GM23248 (cell line): ENCODE data around the gene CISH. TPM values are rescaled to one million over a fixed set of nuclear protein-coding genes. Genes with fewer than 3 reads are reported as not detected.

Experiments
- DNase-seq: peaks from one replicate; pipeline ENCODE4 v3.0.0-alpha.2; 2015
- H2AFZ ChIP-seq: fragments of 200-600 bp; sonication (generic); 2 replicates; pipeline ENCODE4 v1.6.1; 2016; ENCODE audit warnings: antibody characterized with exemption
- H3F3A ChIP-seq: fragments of 200-600 bp; sonication (generic); 2 replicates; pipeline ENCODE4 v1.6.1; 2016; ENCODE audit warnings: mild to moderate bottlenecking, antibody characterized with exemption, mixed run types; ENCODE audit not compliant: insufficient read depth
- H3K27ac ChIP-seq: fragments of 200-600 bp; sonication (generic); 2 replicates; pipeline ENCODE4 v1.5.1; 2016; ENCODE audit warnings: mild to moderate bottlenecking
- H3K27me3 ChIP-seq: fragments of 200-600 bp; sonication (generic); replicated peaks from 2 replicates; pipeline ENCODE4 v1.6.1; 2016; ENCODE audit warnings: mild to moderate bottlenecking; ENCODE audit not compliant: insufficient read depth
- H3K36me3 ChIP-seq: fragments of 200-600 bp; sonication (generic); 2 replicates; pipeline ENCODE4 v1.6.1; 2016; ENCODE audit warnings: low read depth, mild to moderate bottlenecking
- H3K4me1 ChIP-seq: fragments of 200-600 bp; sonication (generic); 2 replicates; pipeline ENCODE4 v1.6.1; 2016; ENCODE audit warnings: mild to moderate bottlenecking; ENCODE audit not compliant: insufficient read depth
- H3K4me2 ChIP-seq: fragments of 200-600 bp; sonication (generic); one replicate; pipeline ENCODE4 v1.6.1; 2016; ENCODE audit warnings: mild to moderate bottlenecking; ENCODE audit not compliant: unreplicated experiment
- H3K4me3 ChIP-seq: fragments of 200-600 bp; sonication (generic); 2 replicates; pipeline ENCODE4 v1.5.1; 2016; ENCODE audit warnings: mild to moderate bottlenecking
- H3K79me2 ChIP-seq: fragments of 200-600 bp; sonication (generic); 2 replicates; pipeline ENCODE4 v1.6.1; 2016; ENCODE audit warnings: mild to moderate bottlenecking; ENCODE audit not compliant: insufficient read depth
- H3K9ac ChIP-seq: fragments of 200-600 bp; sonication (generic); 2 replicates; pipeline ENCODE4 v1.6.1; 2016; ENCODE audit warnings: mild to moderate bottlenecking
- H3K9me2 ChIP-seq: fragments of 200-600 bp; sonication (generic); 2 replicates; pipeline ENCODE4 v1.6.1; 2016; ENCODE audit warnings: mixed run types, mild to moderate bottlenecking, moderate library complexity; ENCODE audit not compliant: insufficient read depth
- H3K9me3 ChIP-seq: fragments of 200-600 bp; sonication (generic); one replicate; pipeline ENCODE4 v1.6.1; 2017; ENCODE audit warnings: low read depth
- H4K20me1 ChIP-seq: fragments of 200-600 bp; sonication (generic); 2 replicates; pipeline ENCODE4 v1.6.0; 2016; ENCODE audit not compliant: insufficient read depth
- EZH2 ChIP-seq: fragments of 200-600 bp; sonication (generic); IDR thresholded peaks from 2 replicates; pipeline ENCODE4 v1.6.1; 2018; ENCODE audit warnings: antibody characterized with exemption, mild to moderate bottlenecking; ENCODE audit not compliant: insufficient read depth, poor library complexity, severe bottlenecking
- EZH2phosphoT487 ChIP-seq: fragments of 200-600 bp; sonication (generic); IDR thresholded peaks from 2 replicates; pipeline ENCODE4 v1.6.1; 2018; ENCODE audit warnings: antibody characterized with exemption, moderate library complexity, mild to moderate bottlenecking, low read depth; ENCODE audit not compliant: insufficient read depth
- WGBS, 2 experiments: methylation state at CpG; one replicate each; pipeline ENCODE4 v1.1.6; 2015 to 2017; ENCODE audit warnings: low lambda C conversion rate in 2 of 2, low coverage in 1 of 2; ENCODE audit errors: missing lambda C conversion rate in 2 of 2; 5-methylcytosine and 5-hydroxymethylcytosine counted together
- in situ Hi-C: fragments of 300-500 bp; cut with MboI; formaldehyde crosslinking; loops from 2 replicates; pipeline ENCODE4 v1.15.0; 2020
- polyA plus RNA-seq: library from polyadenylated mRNA; unstranded; fragments of >200 nt; fragmentation: Nextera tagmentation; extraction: Ambion mirVana; gene quantifications from 2 replicates; pipeline ENCODE4 v1.2.1, GENCODE V29; 2016
- total RNA-seq: library from RNA; depleted of rRNA; stranded (reverse); fragments of >200 nt; shearing (Covaris generic); gene quantifications from 2 replicates; pipeline ENCODE4 v1.2.3, GENCODE V29; 2014

The CISH gene
- total and polyA plus RNA-seq, 2 experiments from 2014 or later = 1.1 to 1.6 TPM

DNA sequence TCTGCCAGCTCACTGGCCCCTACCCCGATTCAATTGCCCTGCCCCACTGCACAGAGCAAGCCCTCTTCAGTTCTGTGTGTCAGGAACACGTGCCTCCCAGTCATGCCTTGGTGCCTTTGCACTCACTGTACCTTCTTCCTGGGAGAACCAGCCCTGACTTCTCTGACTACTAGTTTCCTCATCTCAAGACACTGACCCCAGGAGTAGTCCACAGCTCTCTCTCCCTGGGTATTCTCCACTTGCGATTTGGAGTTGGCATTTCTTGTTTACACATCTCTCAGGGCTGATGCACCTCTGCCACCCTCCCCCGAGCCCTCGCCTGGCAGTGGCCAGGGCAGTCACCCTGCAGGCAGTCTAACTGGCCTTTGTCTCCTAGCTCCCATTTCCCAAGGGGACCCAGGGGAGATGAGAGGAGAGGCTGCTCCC is 5.7 kb downstream of the CISH start:
- WGBS, 2 experiments = 77 to 80% methylated on average over 5 of the region's 5 CpGs
- no peak overlapping the region for H3K27ac ChIP-seq
- DNase-seq = no peak

DNA sequence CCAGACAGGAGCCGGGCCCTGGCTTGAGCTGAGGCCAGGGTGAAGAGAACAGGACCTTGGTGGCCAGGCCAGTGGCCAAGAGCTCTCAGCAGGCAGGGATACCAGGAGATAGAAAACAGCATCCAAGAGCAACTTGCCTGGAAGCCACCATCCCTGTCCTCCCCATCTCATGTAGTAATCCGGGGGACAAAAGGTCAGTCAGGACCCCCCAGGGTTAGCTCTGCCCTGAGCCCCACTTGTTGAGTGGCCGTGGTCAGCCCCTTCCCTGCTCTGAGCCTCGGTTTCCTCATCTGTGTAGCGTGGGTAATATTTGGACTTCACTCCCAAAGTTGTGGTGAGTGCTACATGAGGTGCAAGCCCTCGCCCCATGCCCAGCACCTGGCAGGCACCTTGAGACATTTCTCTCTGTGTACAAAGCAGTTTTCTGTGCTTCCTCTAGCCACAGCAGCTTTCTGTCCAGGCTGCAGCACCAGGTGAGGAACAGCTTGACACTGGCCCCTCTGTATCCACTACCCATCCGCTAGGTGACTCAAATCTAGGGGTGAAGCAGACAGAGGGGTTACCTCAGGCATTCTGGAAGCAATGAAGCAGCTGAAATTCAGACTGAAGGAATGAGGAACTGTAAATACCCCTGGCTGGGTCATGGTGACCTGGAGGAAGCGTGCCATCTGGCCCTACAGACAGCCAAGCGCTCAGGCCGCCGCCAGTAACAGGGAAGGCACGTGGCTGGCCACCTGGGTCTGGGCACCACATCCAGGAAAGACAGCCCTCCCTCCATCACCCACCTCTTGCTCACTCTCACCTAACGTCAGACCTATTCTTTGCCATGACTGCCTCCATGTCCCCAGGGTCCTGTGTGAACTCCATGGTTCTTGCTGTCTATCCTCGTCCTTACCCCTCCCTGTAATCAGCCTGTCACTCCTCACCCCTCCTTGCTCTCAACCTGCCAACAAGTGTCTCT is 6.7 kb downstream of the CISH start:
- no peak overlapping the region for H2AFZ ChIP-seq
- TF ChIP-seq EZH2 (no peak), EZH2phosphoT487 (no peak)
- H3K4me3 ChIP-seq = no peak overlapping the region
- H3K36me3 ChIP-seq = no peaks in the 10 kb centered on the region
- in situ Hi-C loops = no loop called here
- no peaks in the 10 kb centered on the region for H4K20me1 ChIP-seq
- no peaks in the 10 kb centered on the region for H3K9me3 ChIP-seq
- no peaks in the 10 kb centered on the region for H3K79me2 ChIP-seq
- no peak overlapping the region for H3K4me2 ChIP-seq
- H3K4me1 ChIP-seq = peaks cover 19% of the 10 kb centered on the region
- DNase-seq = no peak
- H3K9ac ChIP-seq = no peak overlapping the region
- H3K27me3 ChIP-seq = no peaks in the 10 kb centered on the region
- no peak overlapping the region for H3K27ac ChIP-seq
- 82% methylated on average over 14 of the region's 14 CpGs for WGBS, 2 experiments
- peaks cover 12% of the 10 kb centered on the region for H3F3A ChIP-seq
- no peaks in the 10 kb centered on the region for H3K9me2 ChIP-seq

More for the DNA sequence above, 5.7 kb downstream of the CISH start:
- peaks cover 12% of the 10 kb centered on the region; the same call in 1 of the 2 replicates for H3F3A ChIP-seq
- H3K4me3 ChIP-seq = no peak overlapping the region
- H3K79me2 ChIP-seq = no peaks in the 10 kb centered on the region
- H3K9me2 ChIP-seq = no peaks in the 10 kb centered on the region
- no peaks in the 10 kb centered on the region for H4K20me1 ChIP-seq
- TF ChIP-seq EZH2phosphoT487 = no peak
- no peak for TF ChIP-seq EZH2
- in situ Hi-C loops = no loop called here
- no peak overlapping the region for H2AFZ ChIP-seq
- no peak overlapping the region for H3K9ac ChIP-seq
- no peaks in the 10 kb centered on the region for H3K36me3 ChIP-seq
- peaks cover 15% of the 10 kb centered on the region for H3K4me1 ChIP-seq
- H3K9me3 ChIP-seq = no peaks in the 10 kb centered on the region
- no peaks in the 10 kb centered on the region for H3K27me3 ChIP-seq
- H3K4me2 ChIP-seq = no peak overlapping the region

DNA sequence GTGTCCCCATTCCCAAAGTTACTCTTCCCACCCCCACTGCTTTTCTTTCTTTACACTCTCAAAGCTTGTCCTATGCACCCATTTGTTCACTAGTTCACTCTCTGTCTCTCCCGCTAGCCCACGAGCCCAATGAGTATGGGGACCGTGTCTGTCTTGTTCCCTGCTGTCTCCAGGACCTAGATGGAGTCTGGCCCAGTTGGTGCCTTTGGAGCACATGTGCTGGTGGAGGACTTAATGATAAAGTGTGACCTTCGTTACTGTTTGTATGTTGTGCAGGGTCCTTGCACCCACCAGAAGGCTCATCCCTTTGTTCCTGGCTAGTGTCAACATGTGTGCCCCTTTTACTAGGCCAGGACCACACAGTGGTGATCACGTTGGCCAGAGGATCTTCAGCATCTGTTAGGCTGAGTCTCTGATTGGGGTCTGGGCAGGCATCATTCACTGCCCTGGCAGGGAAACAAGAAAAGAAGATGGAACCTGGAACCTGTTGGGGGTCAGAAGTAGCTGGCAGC is 7.4 kb downstream of the CISH start:
- TF ChIP-seq EZH2 = no peak
- no peak for TF ChIP-seq EZH2phosphoT487
- Histone ChIP-seq H3K36me3 (no peaks in the 10 kb centered on the region), H3K27me3 (no peaks in the 10 kb centered on the region), H3K27ac (no peak overlapping the region), H3K9me2 (no peaks in the 10 kb centered on the region), H3K9me3 (no peaks in the 10 kb centered on the region), H3K9ac (no peak overlapping the region), H3F3A (peaks cover 12% of the 10 kb centered on the region), H2AFZ (no peak overlapping the region), H4K20me1 (no peaks in the 10 kb centered on the region), H3K79me2 (no peaks in the 10 kb centered on the region), H3K4me2 (no peak overlapping the region), H3K4me3 (no peak overlapping the region), H3K4me1 (peaks cover 19% of the 10 kb centered on the region)
- in situ Hi-C loops = no loop called here
- DNase-seq = no peak
- 64 to 68% methylated on average over 5 of the region's 5 CpGs for WGBS, 2 experiments

DNA sequence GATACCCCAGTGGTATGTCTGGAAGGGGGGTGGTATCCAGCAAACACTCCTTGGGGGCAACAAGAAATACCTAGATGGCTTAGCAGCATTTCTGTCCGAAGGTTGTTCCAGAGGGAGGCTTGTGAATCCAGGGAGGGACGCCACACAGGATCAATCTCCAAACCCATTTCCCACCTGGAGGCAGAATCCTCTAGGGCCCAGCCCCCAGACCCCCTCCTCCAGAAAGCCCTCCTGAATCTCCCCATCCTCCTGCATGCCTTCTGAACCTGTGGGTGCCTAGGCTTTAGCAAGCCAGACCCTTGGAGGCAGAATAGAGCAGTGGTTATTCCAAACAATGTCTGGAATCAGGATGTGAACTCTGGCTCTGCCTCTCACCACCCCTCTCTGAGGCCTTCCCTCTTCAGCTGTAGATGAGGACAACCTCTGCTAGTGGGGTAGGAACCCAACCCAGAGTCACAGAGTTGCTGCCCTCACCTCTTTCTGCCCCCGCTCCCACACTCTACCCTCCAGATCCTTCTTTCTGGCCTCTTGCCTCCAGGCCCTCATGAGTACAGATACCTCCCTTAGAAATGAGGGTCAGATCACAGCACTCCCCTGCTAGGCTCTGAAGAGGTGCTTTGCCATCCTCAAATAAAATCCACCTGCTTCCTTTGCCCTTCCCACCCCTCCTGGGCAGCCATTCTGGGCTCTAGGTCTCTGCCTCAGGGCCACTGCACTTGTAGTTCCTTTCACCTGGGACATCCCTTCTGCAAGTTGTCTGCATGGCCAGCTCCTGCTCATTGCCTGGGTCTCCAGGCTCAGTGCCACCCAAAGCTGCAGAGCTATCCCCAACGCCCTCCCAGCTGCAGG is 8.1 kb downstream of the CISH start:
- no peak for DNase-seq
- Histone ChIP-seq H3K4me1 (peaks cover 19% of the 10 kb centered on the region), H3K9me3 (no peaks in the 10 kb centered on the region), H3K27me3 (no peaks in the 10 kb centered on the region), H3K4me2 (no peak overlapping the region), H3K4me3 (no peak overlapping the region), H3K9ac (no peak overlapping the region), H3K9me2 (no peaks in the 10 kb centered on the region), H3F3A (peaks cover 12% of the 10 kb centered on the region), H2AFZ (no peak overlapping the region), H3K27ac (no peak overlapping the region), H3K79me2 (no peaks in the 10 kb centered on the region), H4K20me1 (no peaks in the 10 kb centered on the region), H3K36me3 (no peaks in the 10 kb centered on the region)
- 55 to 81% methylated on average over 3 to 4 of the region's 4 CpGs for WGBS, 2 experiments
- no peak for TF ChIP-seq EZH2phosphoT487
- no peak for TF ChIP-seq EZH2
- in situ Hi-C loops = no loop called here
